ENCODE data around the gene TPRG1.

TPRG1 gene

GRCh38 chr3:189275852-189276251 is 104.1 kb downstream of the TPRG1 start:
- H4K8ac ChIP-seq (ENCODE audit: low read length), result no peak overlapping the region
- H3K27me3 ChIP-seq (ENCODE audit: control insufficient read depth in 1 of 2, insufficient read depth in 1 of 2, low read length in 2 of 2), result no peaks in the 10 kb centered on the region
- no peak overlapping the region for H2AFZ ChIP-seq (ENCODE audit: low read depth, low read length)
- no peak overlapping the region for H3K9ac ChIP-seq (ENCODE audit: low read length)
- no peak overlapping the region for H2BK5ac ChIP-seq (ENCODE audit: low read depth, low read length, poor library complexity, severe bottlenecking)
- H2AK5ac ChIP-seq (ENCODE audit: low read length, severe bottlenecking), result no peak overlapping the region
- H3K18ac ChIP-seq (ENCODE audit: low read depth in 1 of 2, low read length in 2 of 2), result peak overlapping the region in 1 of 2 experiments; percentile 31
- no peaks in the 10 kb centered on the region for H3K79me1 ChIP-seq (replicated peaks; ENCODE audit: low read length, poor library complexity, severe bottlenecking)
- no peak overlapping the region for H2BK15ac ChIP-seq (ENCODE audit: low read depth, poor library complexity, severe bottlenecking)
- no peak overlapping the region for H3K4me2 ChIP-seq (ENCODE audit: low read length, poor library complexity, severe bottlenecking)
- no peak overlapping the region for H3K4ac ChIP-seq (ENCODE audit: low read depth in 1 of 2, low read length in 2 of 2)
- no peak overlapping the region for H3K27ac ChIP-seq (ENCODE audit: low read length, poor library complexity, severe bottlenecking)
- H3K9me3 ChIP-seq (ENCODE audit: control insufficient read depth, low read length), result no peaks in the 10 kb centered on the region
- H3K4me1 ChIP-seq (ENCODE audit: control insufficient read depth, insufficient read depth, low read depth, low read length), result peaks cover 2% of the 10 kb centered on the region
- H3K14ac ChIP-seq (ENCODE audit: low read length in 2 of 2), result no peak overlapping the region
- 94% methylated on average over 2 of the region's 2 CpGs for WGBS
- no peak overlapping the region for H4K91ac ChIP-seq (ENCODE audit: low read length)
- H2BK12ac ChIP-seq (ENCODE audit: low read length in 2 of 2), result peak overlapping the region in 1 of 2 experiments; percentile 17
- DNase-seq, result no peak
- no peak overlapping the region for H2BK120ac ChIP-seq (ENCODE audit: low read depth, low read length)
- no peaks in the 10 kb centered on the region for H3K36me3 ChIP-seq (ENCODE audit: control insufficient read depth in 1 of 2, insufficient read depth in 2 of 2, low read depth in 1 of 2, low read length in 2 of 2)
- no peak overlapping the region for H3K4me3 ChIP-seq (ENCODE audit: insufficient read depth in 1 of 2, low read depth in 1 of 2, low read length in 2 of 2)
- no peak overlapping the region for H3K23ac ChIP-seq (ENCODE audit: low read length in 2 of 2)

- Histone ChIP-seq H3K4me3 (ENCODE audit: insufficient read depth in 1 of 2, low read depth in 1 of 2, low read length in 2 of 2) (peak overlapping the region in 1 of 2 experiments; percentile 32), H3K23ac (ENCODE audit: low read length in 2 of 2) (no peak overlapping the region), H3K27ac (ENCODE audit: low read length, poor library complexity, severe bottlenecking) (peak overlapping the region; percentile 42), H2AFZ (ENCODE audit: low read depth, low read length) (no peak overlapping the region), H3K14ac (ENCODE audit: low read length in 2 of 2) (no peak overlapping the region), H3K4me1 (ENCODE audit: control insufficient read depth, insufficient read depth, low read depth, low read length) (peaks cover 2% of the 10 kb centered on the region), H3K18ac (ENCODE audit: low read depth in 1 of 2, low read length in 2 of 2) (peak overlapping the region in 1 of 2 experiments; percentile 5), H3K36me3 (ENCODE audit: control insufficient read depth in 1 of 2, insufficient read depth in 2 of 2, low read depth in 1 of 2, low read length in 2 of 2) (no peaks in the 10 kb centered on the region), H2BK15ac (ENCODE audit: low read depth, poor library complexity, severe bottlenecking) (peak overlapping the region; percentile 44), H2AK5ac (ENCODE audit: low read length, severe bottlenecking) (no peak overlapping the region), H3K4ac (ENCODE audit: low read depth in 1 of 2, low read length in 2 of 2) (no peak overlapping the region), H4K91ac (ENCODE audit: low read length) (no peak overlapping the region), H3K27me3 (ENCODE audit: control insufficient read depth in 1 of 2, insufficient read depth in 1 of 2, low read length in 2 of 2) (no peaks in the 10 kb centered on the region), H3K79me1 (replicated peaks; ENCODE audit: low read length, poor library complexity, severe bottlenecking) (no peaks in the 10 kb centered on the region), H2BK5ac (ENCODE audit: low read depth, low read length, poor library complexity, severe bottlenecking) (no peak overlapping the region), H3K9ac (ENCODE audit: low read length) (peak overlapping the region; percentile 34), H4K8ac (ENCODE audit: low read length) (peak overlapping the region; percentile 85), H3K4me2 (ENCODE audit: low read length, poor library complexity, severe bottlenecking) (no peak overlapping the region), H3K9me3 (ENCODE audit: control insufficient read depth, low read length) (no peaks in the 10 kb centered on the region), H2BK120ac (ENCODE audit: low read depth, low read length) (no peak overlapping the region), H2BK12ac (ENCODE audit: low read length in 2 of 2) (peak overlapping the region in 1 of 2 experiments; percentile 77)
- DNase-seq, result peak; percentile 76
- 0% methylated on average over 2 of the region's 5 CpGs for WGBS
Measured at GRCh38 chr3:189276444-189277219, 104.9 kb downstream of the TPRG1 start.

- Histone ChIP-seq H3K4me2 (ENCODE audit: low read length, poor library complexity, severe bottlenecking) (no peak overlapping the region), H3K14ac (ENCODE audit: low read length in 2 of 2) (no peak overlapping the region), H4K91ac (ENCODE audit: low read length) (no peak overlapping the region), H3K4me1 (ENCODE audit: control insufficient read depth, insufficient read depth, low read depth, low read length) (peaks cover 2% of the 10 kb centered on the region), H3K36me3 (ENCODE audit: control insufficient read depth in 1 of 2, insufficient read depth in 2 of 2, low read depth in 1 of 2, low read length in 2 of 2) (no peaks in the 10 kb centered on the region), H2AK5ac (ENCODE audit: low read length, severe bottlenecking) (no peak overlapping the region), H3K79me1 (replicated peaks; ENCODE audit: low read length, poor library complexity, severe bottlenecking) (no peaks in the 10 kb centered on the region), H3K27me3 (ENCODE audit: control insufficient read depth in 1 of 2, insufficient read depth in 1 of 2, low read length in 2 of 2) (no peaks in the 10 kb centered on the region), H3K18ac (ENCODE audit: low read depth in 1 of 2, low read length in 2 of 2) (no peak overlapping the region), H3K4me3 (ENCODE audit: insufficient read depth in 1 of 2, low read depth in 1 of 2, low read length in 2 of 2) (no peak overlapping the region), H2BK12ac (ENCODE audit: low read length in 2 of 2) (no peak overlapping the region), H2AFZ (ENCODE audit: low read depth, low read length) (no peak overlapping the region), H2BK120ac (ENCODE audit: low read depth, low read length) (no peak overlapping the region), H2BK5ac (ENCODE audit: low read depth, low read length, poor library complexity, severe bottlenecking) (no peak overlapping the region), H3K27ac (ENCODE audit: low read length, poor library complexity, severe bottlenecking) (no peak overlapping the region), H3K4ac (ENCODE audit: low read depth in 1 of 2, low read length in 2 of 2) (no peak overlapping the region), H3K9me3 (ENCODE audit: control insufficient read depth, low read length) (no peaks in the 10 kb centered on the region), H4K8ac (ENCODE audit: low read length) (no peak overlapping the region), H2BK15ac (ENCODE audit: low read depth, poor library complexity, severe bottlenecking) (no peak overlapping the region), H3K9ac (ENCODE audit: low read length) (no peak overlapping the region), H3K23ac (ENCODE audit: low read length in 2 of 2) (no peak overlapping the region)
- no peak for DNase-seq
- 78% methylated on average over 3 of the region's 3 CpGs for WGBS
Measured at GRCh38 chr3:189277711-189278110, 105.9 kb downstream of the TPRG1 start.

- H3K79me1 ChIP-seq (replicated peaks; ENCODE audit: low read length, poor library complexity, severe bottlenecking), result no peaks in the 10 kb centered on the region
- H2BK5ac ChIP-seq (ENCODE audit: low read depth, low read length, poor library complexity, severe bottlenecking), result no peak overlapping the region
- no peak overlapping the region for H2BK12ac ChIP-seq (ENCODE audit: low read length in 2 of 2)
- H3K4ac ChIP-seq (ENCODE audit: low read depth in 1 of 2, low read length in 2 of 2), result no peak overlapping the region
- H3K9ac ChIP-seq (ENCODE audit: low read length), result no peak overlapping the region
- H4K91ac ChIP-seq (ENCODE audit: low read length), result no peak overlapping the region
- H2BK15ac ChIP-seq (ENCODE audit: low read depth, poor library complexity, severe bottlenecking), result no peak overlapping the region
- no peak overlapping the region for H4K8ac ChIP-seq (ENCODE audit: low read length)
- no peak overlapping the region for H3K23ac ChIP-seq (ENCODE audit: low read length in 2 of 2)
- H2BK120ac ChIP-seq (ENCODE audit: low read depth, low read length), result no peak overlapping the region
- H3K4me1 ChIP-seq (ENCODE audit: control insufficient read depth, insufficient read depth, low read depth, low read length), result peaks cover 2% of the 10 kb centered on the region
- DNase-seq, result no peak
- no peaks in the 10 kb centered on the region for H3K9me3 ChIP-seq (ENCODE audit: control insufficient read depth, low read length)
- H2AFZ ChIP-seq (ENCODE audit: low read depth, low read length), result no peak overlapping the region
- no peak overlapping the region for H3K4me2 ChIP-seq (ENCODE audit: low read length, poor library complexity, severe bottlenecking)
- no peaks in the 10 kb centered on the region for H3K36me3 ChIP-seq (ENCODE audit: control insufficient read depth in 1 of 2, insufficient read depth in 2 of 2, low read depth in 1 of 2, low read length in 2 of 2)
- no peak overlapping the region for H3K18ac ChIP-seq (ENCODE audit: low read depth in 1 of 2, low read length in 2 of 2)
- H3K27ac ChIP-seq (ENCODE audit: low read length, poor library complexity, severe bottlenecking), result no peak overlapping the region
- H3K4me3 ChIP-seq (ENCODE audit: insufficient read depth in 1 of 2, low read depth in 1 of 2, low read length in 2 of 2), result no peak overlapping the region
- no peak overlapping the region for H2AK5ac ChIP-seq (ENCODE audit: low read length, severe bottlenecking)
- H3K27me3 ChIP-seq (ENCODE audit: control insufficient read depth in 1 of 2, insufficient read depth in 1 of 2, low read length in 2 of 2), result no peaks in the 10 kb centered on the region
- WGBS, result 91% methylated on average over 3 of the region's 3 CpGs
- no peak overlapping the region for H3K14ac ChIP-seq (ENCODE audit: low read length in 2 of 2)
Measured at GRCh38 chr3:189278221-189278620, 106.5 kb downstream of the TPRG1 start.

All from mesenchymal stem cell (in vitro differentiated cells and primary cell).